Activated CD8-positive, alpha-beta T cell treated with anti-CD3 and anti-CD28 coated beads, Interleukin-2, amount 10 ng/mL, durations not matched to agents 7 days and 5 days (primary cell): ENCODE measurements around the gene RBM27. TPM values are rescaled to one million over a fixed set of nuclear protein-coding genes. Genes with fewer than 3 reads are reported as not detected.
A peak's percentile ranks its signal among the peaks of the same experiment; 100 is the strongest.
"Not testable (repeated sequence)": the region's sequence is repeated elsewhere in the genome, so short reads cannot be mapped to it uniquely, and the experiment has no call there.

ENCODE experiments used
- ATAC-seq: fragments of 150-1000 bp; cut with Tn5 transposase; one replicate; pipeline ENCODE4 v1.10.0; 2021; ENCODE audit warnings: moderate library complexity
- CTCF ChIA-PET: fragments of 350-600 bp; sonication (Branson Sonifier 250); formaldehyde crosslinking; loops from one replicate; lab custom pipeline; 2021; ENCODE audit warnings: antibody characterized with exemption; lab: Charles Lee
- POLR2A ChIA-PET: fragments of 350-600 bp; sonication (Branson Sonifier 250); formaldehyde crosslinking; loops from one replicate; lab custom pipeline; 2021; ENCODE audit warnings: antibody characterized with exemption; lab: Charles Lee
- DNase-seq: peaks from one replicate; pipeline ENCODE4 v3.0.0-alpha.2; 2020
- H3K27ac Mint-ChIP-seq: one replicate; pipeline ENCODE4 v1.8.0; 2021; ENCODE audit warnings: mild to moderate bottlenecking, mixed read lengths
- H3K27me3 Mint-ChIP-seq: one replicate; pipeline ENCODE4 v1.8.0; 2021; ENCODE audit warnings: low read depth, mixed read lengths
- H3K36me3 Mint-ChIP-seq: one replicate; pipeline ENCODE4 v1.8.0; 2021; ENCODE audit warnings: low read depth, mixed read lengths
- H3K4me1 Mint-ChIP-seq: one replicate; pipeline ENCODE4 v1.8.0; 2021; ENCODE audit warnings: low read depth, mixed read lengths
- H3K4me3 Mint-ChIP-seq: one replicate; pipeline ENCODE4 v1.8.0; 2021; ENCODE audit warnings: mild to moderate bottlenecking, mixed read lengths
- H3K9me3 Mint-ChIP-seq: one replicate; pipeline ENCODE4 v1.8.0; 2022; ENCODE audit warnings: mixed read lengths; ENCODE audit not compliant: insufficient read depth
- total RNA-seq, 2 experiments: library from RNA; stranded (reverse); gene quantifications; one replicate each; pipeline ENCODE4 v1.2.3, GENCODE V29; 2021

The RBM27 gene
- total RNA-seq, 2 experiments from 2014 or later: 19.4 to 19.7 TPM

DNA sequence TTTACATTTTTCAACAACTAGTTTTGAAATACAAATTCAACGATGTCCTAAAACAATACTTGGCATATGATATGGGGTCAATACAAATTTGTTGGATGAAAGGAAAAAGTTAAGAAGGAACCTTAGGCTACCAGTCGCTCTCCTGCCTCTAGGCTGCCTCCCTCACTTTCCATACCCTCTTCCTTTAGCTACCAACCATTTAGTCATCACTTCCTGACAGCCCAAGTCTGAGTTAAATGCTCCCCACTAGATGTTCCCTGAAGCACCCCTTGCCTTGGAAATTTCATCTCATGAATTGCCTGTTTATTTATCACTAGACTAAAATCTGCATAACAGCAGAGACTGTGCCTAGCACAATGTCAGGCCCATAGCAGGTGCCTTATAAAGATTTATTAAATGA, 18.2 kb upstream of the RBM27 start:
- no peaks in the 10 kb centered on the region for H3K9me3 Mint-ChIP-seq
- POLR2A ChIA-PET: no interaction called here

DNA sequence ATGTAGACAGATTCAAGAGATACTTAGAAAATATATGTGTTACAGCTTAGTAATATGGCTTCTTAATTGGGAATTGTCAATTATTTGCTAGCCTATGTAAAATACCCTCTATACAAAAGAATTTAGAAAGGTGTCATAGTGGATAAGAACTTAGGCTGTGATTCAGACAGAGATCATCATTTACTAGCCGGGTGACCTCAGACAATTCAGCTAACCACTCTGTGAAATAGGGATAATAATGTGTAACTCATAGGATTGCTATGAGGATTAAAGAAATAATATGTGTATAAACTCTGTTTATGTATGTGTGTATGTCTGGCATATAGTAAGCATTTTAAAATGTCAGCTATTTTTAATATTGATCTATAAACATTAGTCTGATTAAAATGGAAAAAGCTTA, 15.0 kb upstream of the RBM27 start:
- ChIA-PET POLR2A (interaction anchor here (0.8 kb wide), 1 partner anchor 15 kb away, joined by 5 read pairs; the partner anchor contains the start of gene RBM27), CTCF (no interaction called here)
- Mint-ChIP-seq H3K4me3 (no peak overlapping the region), H3K4me1 (peaks cover 9% of the 10 kb centered on the region), H3K36me3 (no peaks in the 10 kb centered on the region), H3K9me3 (no peaks in the 10 kb centered on the region), H3K27me3 (peaks cover 4% of the 10 kb centered on the region), H3K27ac (no peak overlapping the region)
- DNase-seq (no peak), ATAC-seq (no peak)

More for the DNA sequence above, 18.2 kb upstream of the RBM27 start:
- Mint-ChIP-seq H3K27me3 (peaks cover 2% of the 10 kb centered on the region), H3K4me3 (no peak overlapping the region), H3K4me1 (peaks cover 26% of the 10 kb centered on the region), H3K27ac (no peak overlapping the region), H3K36me3 (peaks cover 10% of the 10 kb centered on the region)
- CTCF ChIA-PET: no interaction called here
- no peak for DNase-seq
- ATAC-seq: no peak

DNA sequence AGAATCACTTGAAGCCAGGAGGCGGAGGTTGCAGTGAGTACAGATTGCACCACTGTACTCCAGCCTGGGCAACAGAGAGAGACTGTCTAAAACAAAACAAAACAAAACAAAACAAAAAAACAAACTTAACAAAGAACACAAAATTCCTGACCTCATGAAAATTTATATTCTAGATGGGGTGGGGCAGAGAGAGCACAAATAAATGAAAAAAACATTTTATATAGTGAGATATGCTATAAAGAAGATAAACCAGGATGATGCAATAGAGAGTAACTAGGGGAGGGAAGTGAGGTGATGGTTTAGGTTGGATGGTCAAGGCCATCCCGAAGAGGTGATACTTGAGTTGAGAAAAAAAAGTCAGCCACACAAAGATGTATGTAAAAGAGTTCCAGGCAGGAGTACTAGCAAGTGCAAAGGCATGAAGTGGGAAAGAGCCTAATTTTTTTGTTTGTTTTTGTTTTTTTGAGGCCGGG, 10.8 kb upstream of the RBM27 start:
- Mint-ChIP-seq H3K9me3 (no peaks in the 10 kb centered on the region), H3K4me1 (peaks cover 2% of the 10 kb centered on the region), H3K4me3 (no peak overlapping the region), H3K36me3 (no peaks in the 10 kb centered on the region), H3K27me3 (peaks cover 13% of the 10 kb centered on the region), H3K27ac (no peak overlapping the region)
- ATAC-seq: no peak
- DNase-seq: no peak
- CTCF ChIA-PET: no interaction called here
- POLR2A ChIA-PET: no interaction called here

DNA sequence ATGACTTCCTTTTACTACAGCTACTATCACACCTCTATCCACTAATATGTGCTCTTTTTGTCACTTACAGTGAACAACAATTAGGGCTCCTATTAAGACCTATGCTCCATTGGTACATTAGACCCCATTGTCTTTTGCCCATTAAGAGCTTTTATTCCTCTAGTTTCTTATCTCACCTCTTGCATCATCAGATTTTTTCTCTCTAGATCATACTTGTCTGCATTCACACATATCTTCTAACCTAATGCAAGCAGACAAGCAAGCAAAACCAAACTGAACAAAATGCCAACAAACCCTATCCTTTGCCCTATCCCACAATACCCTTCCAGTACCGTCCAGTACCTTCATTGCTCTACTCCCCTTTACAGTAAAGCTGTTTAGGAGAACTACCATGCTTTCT, 10.1 kb upstream of the RBM27 start:
- ATAC-seq (no peak), DNase-seq (no peak)
- Mint-ChIP-seq H3K27me3 (peaks cover 13% of the 10 kb centered on the region), H3K9me3 (no peaks in the 10 kb centered on the region), H3K36me3 (no peaks in the 10 kb centered on the region), H3K27ac (no peak overlapping the region), H3K4me1 (peaks cover 2% of the 10 kb centered on the region), H3K4me3 (no peak overlapping the region)
- CTCF ChIA-PET: no interaction called here
- POLR2A ChIA-PET: no interaction called here

DNA sequence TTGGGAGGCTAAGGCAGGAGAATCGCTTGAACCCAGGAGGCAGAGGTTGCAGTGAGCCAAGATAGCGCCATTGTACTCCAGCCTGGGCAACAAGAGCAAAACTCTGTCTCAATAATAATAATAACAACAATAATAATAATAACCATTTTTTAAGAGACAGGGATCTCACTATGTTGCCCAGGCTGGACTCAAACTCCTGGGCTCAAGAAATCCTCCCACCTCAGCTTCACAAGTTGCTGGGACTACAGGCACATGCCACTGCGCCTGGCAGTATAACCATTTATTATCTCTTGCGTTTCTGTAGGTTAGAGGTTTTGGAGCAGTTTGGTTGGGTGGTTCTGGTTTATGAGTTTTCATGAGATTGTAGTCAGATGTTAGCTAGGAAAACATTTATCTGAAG, 8.4 kb upstream of the RBM27 start:
- H3K27me3 Mint-ChIP-seq: peaks cover 14% of the 10 kb centered on the region
- H3K4me3 Mint-ChIP-seq, H3K4me1 Mint-ChIP-seq, POLR2A ChIA-PET, CTCF ChIA-PET, H3K27ac Mint-ChIP-seq, DNase-seq, H3K36me3 Mint-ChIP-seq, ATAC-seq, H3K9me3 Mint-ChIP-seq: not testable (repeated sequence)

DNA sequence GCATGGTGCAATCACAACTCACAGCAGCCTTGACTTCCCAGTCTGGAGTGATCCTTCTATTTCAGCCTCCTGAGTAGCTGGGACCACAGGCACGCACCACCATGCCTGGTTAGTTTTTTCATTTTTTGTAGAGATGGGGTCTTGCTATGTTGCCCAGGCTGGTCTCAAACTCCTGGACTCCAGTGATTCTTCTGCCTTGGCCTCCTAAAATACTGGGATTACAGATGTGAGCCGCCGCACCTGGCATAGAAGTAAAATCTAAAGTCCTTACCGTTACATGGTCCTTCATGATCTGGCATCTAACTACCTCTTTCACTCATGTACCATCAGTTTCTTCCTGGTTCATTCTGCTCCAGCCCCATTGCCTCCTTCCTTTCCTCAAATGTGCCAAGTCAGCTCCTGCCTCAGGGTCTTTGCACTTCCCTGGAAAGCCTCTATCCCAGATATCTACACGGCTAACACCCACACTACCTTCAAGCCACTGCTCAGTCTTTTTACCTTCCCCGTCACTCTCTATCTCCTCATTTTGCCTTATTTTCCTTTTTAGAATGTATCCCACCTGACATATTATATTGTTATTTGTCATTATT, 6.9 kb upstream of the RBM27 start:
- Mint-ChIP-seq H3K4me3 (no peak overlapping the region), H3K27me3 (peaks cover 12% of the 10 kb centered on the region), H3K4me1 (peaks cover 2% of the 10 kb centered on the region), H3K27ac (no peak overlapping the region), H3K36me3 (no peaks in the 10 kb centered on the region), H3K9me3 (no peaks in the 10 kb centered on the region)
- ChIA-PET POLR2A (no interaction called here), CTCF (no interaction called here)
- no peak for ATAC-seq
- no peak for DNase-seq

DNA sequence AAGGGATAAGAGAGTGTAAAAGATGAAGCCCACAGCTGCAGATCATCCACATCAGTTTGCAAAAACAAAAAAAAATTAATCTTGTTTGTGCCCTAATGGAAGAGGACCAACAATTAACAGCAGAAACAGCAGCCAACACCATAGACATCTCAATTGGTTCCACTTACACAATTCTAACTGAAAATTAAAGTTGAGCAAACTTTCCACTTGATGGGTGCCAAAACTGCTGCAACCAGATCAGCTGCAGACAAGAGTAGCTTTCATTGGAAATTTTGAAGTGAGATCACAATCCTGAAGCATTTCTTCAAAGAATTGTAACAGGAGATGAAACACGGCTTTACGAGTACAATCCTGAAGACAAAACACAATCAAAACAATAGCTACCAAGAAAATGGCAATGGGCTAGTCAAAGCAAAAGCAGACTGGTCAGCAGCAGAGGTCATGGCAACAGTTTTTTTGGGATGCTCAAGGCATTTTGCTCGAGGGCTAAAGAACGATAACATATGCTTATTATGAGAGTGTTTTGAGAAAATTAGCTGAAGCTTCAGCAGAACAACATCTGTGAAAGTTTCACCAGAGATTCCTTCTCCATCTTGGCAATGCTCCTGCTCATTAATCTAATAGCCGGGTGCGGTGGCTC, 4.1 kb upstream of the RBM27 start:
- H3K27me3 Mint-ChIP-seq: peaks cover 11% of the 10 kb centered on the region
- H3K4me1 Mint-ChIP-seq: peaks cover 6% of the 10 kb centered on the region
- ATAC-seq (no peak), DNase-seq (no peak)
- H3K27ac Mint-ChIP-seq: no peak overlapping the region
- no peaks in the 10 kb centered on the region for H3K36me3 Mint-ChIP-seq
- CTCF ChIA-PET: interaction anchor here (1.5 kb wide), 1 partner anchor 16 kb away, joined by 4 read pairs; the partner anchor contains the start of gene LARS1
- no peak overlapping the region for H3K4me3 Mint-ChIP-seq
- POLR2A ChIA-PET: no interaction called here
- H3K9me3 Mint-ChIP-seq: no peaks in the 10 kb centered on the region

DNA sequence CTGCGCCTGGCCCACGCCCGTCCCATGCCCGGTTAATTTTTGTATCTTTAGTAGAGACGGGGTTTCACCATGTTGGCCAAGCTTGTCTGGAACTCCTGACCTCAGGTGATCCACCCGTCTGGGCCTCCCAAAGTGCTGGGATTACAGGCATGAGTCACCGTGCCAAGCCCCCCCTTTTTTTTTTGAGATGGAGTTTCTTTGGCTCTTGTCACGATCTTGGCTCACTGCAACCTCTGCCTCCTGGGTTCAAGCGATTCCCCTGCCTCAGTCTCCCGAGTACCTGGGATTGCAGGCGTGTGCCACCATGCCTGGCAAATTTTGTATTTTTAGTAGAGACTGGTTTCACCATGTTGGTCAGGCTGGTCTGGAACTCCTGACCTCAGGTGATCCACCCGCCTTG, 1.6 kb upstream of the RBM27 start:
- DNase-seq, H3K27me3 Mint-ChIP-seq, H3K27ac Mint-ChIP-seq, H3K4me1 Mint-ChIP-seq, H3K9me3 Mint-ChIP-seq, H3K36me3 Mint-ChIP-seq, ATAC-seq, H3K4me3 Mint-ChIP-seq: not testable (repeated sequence)
- ChIA-PET CTCF (interaction anchor here (1.6 kb wide), 1 partner anchor 33 kb away, joined by 4 read pairs; no protein-coding TSS in a partner anchor), POLR2A (interaction anchor here (0.6 to 2.0 kb wide), 2 partner anchors 13 to 15 kb away, joined by 4 to 5 read pairs; no protein-coding TSS in a partner anchor)

DNA sequence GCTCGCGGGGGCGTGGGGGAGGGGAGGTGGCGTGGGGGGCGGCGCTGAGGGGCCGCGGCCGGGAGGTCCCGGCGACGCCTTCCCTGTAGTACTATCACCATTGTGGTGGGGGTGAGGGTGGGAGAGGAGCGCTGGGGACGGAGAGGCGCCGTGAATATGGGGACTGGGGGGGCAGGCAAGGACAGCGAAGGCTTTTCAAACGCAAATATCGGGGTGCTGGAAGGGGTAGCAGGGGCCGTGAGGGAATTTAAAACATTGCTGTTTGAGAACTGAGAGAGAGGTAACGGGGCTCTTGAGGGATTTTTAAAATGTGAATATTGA, 427 bp downstream of the RBM27 start:
- Mint-ChIP-seq H3K9me3 (no peaks in the 10 kb centered on the region), H3K27me3 (peaks cover 3% of the 10 kb centered on the region), H3K4me3 (no peak overlapping the region), H3K4me1 (peaks cover 15% of the 10 kb centered on the region), H3K27ac (no peak overlapping the region), H3K36me3 (no peaks in the 10 kb centered on the region)
- CTCF ChIA-PET: interaction anchor here (1.2 kb wide), 1 partner anchor 9 kb away, joined by 3 read pairs; no protein-coding TSS in a partner anchor
- POLR2A ChIA-PET: interaction anchor here (1.0 to 2.0 kb wide), 5 partner anchors 15 to 245 kb away, joined by 4 to 5 read pairs (median 4); partner anchors contain the start of gene LARS1
- DNase-seq (peak; percentile 37), ATAC-seq (peak; percentile 33)

DNA sequence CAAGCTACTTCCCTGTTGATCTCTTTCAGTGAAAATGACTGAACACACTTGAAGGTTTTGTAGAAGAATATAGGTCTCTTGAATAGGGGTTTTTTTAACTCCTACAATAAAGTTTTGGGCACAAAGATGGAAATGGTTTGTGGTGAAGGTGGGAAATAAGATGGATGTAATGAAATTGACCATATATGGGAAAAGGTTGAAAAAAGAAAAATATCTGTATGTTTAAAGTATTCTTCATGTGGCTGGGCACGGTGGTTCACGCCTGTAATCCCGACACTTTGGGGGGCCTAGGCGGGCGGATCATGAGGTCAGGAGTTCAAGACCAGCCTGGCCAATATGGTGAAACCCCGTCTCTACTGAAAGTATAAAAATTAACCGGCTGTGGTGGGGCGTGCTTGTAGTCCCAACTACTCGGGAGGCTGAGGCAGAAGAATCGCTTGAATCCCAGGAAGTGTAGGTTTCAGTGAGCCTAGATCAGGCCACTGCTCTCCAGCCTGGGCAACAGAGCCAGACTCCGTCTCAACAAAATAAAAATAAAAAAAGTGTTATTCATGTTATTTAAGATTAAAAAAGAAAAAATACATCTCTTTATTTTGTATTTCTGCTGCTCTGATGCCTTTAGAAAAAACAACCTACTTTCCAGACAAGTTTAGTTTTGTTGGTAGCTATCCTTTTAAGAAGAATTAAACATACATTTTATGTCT, 2.2 kb downstream of the RBM27 start:
- Mint-ChIP-seq H3K36me3 (peaks cover 3% of the 10 kb centered on the region), H3K27ac (peak overlapping the region; percentile 31), H3K4me1 (peaks cover 17% of the 10 kb centered on the region), H3K9me3 (no peaks in the 10 kb centered on the region), H3K27me3 (no peaks in the 10 kb centered on the region), H3K4me3 (no peak overlapping the region)
- ChIA-PET CTCF (interaction anchor here (1.4 kb wide), 1 partner anchor 13 kb away, joined by 5 read pairs; no protein-coding TSS in a partner anchor), POLR2A (no interaction called here)
- no peak for ATAC-seq
- DNase-seq: no peak

DNA sequence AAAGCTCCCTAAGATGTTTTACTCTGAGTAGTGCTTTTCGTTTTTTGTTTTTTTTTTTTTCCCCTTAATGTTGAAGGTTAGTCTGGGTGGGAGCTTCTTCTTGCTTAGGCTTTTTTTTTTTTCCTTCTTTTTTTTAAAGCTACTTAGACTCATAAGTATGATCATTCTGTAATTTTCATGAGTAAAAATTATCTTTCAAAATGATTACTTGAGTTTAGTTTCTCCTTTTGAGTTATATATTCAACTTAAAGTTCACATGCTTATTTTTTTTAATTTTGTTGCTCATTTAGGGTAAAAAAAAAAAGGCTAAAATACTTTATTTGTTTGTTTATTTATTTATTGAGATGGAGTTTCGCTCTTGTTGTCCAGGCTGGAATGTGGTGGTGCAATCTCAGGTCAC, 2.9 kb downstream of the RBM27 start:
- Mint-ChIP-seq H3K27me3 (no peaks in the 10 kb centered on the region), H3K27ac (peak overlapping the region; percentile 31), H3K9me3 (no peaks in the 10 kb centered on the region), H3K4me3 (no peak overlapping the region), H3K36me3 (peaks cover 3% of the 10 kb centered on the region), H3K4me1 (peaks cover 17% of the 10 kb centered on the region)
- POLR2A ChIA-PET: no interaction called here
- CTCF ChIA-PET: interaction anchor here (1.4 kb wide), 1 partner anchor 12 kb away, joined by 5 read pairs; no protein-coding TSS in a partner anchor
- ATAC-seq (no peak), DNase-seq (no peak)
